ENCODE data around the gene ARHGEF1. TPM values are rescaled to one million over a fixed set of nuclear protein-coding genes. Genes with fewer than 3 reads are reported as not detected.

Gene ARHGEF1
- total RNA-seq, 2 donors from 2014 or later, result 75.3 to 104 TPM

DNA sequence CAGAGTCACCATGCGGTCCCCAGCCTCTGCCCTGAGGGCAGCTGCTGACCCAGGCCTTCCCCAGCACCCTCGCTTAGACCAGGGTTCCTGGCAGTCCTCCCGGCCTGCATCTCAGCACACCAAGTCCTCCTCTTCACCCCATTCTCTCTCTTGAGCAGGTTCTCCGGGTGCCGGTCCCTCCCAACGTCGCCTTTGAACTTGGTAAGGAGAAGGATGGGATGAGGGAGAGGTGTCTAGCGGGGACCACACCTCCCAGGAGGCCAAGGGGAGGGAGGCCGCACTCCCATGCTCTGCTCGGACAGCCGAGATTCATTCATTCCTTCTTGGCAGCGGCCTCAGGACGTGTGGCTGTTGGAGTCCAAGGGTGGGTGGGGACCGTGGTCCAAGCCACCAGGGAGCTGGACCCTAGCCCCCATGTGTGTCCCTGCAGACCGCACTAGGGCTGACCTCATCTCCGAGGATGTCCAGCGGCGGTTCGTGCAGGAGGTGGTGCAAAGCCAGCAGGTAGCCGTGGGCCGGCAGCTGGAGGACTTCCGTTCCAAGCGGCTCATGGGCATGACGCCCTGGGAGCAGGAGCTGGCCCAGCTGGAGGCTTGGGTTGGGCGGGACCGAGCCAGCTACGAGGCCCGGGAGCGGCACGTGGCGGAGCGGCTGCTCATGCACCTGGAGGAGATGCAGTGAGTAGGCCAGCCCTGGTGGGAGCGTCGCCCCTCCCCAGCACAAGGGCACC lies 9.4 kb downstream of the ARHGEF1 start:
- no peaks in the 10 kb centered on the region for H3K4me1 ChIP-seq (ENCODE audit: control insufficient read depth in 1 of 2, low read depth in 2 of 2)
- ATAC-seq (ENCODE audit: insufficient number of reproducible peaks, low FRiP score, low read depth) (no peak), DNase-seq (ENCODE audit: low spot score) (no peak)
- peaks cover 47% of the 10 kb centered on the region for H3K36me3 ChIP-seq
- no peak overlapping the region for H3K27ac ChIP-seq
- H3K9me3 ChIP-seq, result no peaks in the 10 kb centered on the region
- TF ChIP-seq, protein P1, sequence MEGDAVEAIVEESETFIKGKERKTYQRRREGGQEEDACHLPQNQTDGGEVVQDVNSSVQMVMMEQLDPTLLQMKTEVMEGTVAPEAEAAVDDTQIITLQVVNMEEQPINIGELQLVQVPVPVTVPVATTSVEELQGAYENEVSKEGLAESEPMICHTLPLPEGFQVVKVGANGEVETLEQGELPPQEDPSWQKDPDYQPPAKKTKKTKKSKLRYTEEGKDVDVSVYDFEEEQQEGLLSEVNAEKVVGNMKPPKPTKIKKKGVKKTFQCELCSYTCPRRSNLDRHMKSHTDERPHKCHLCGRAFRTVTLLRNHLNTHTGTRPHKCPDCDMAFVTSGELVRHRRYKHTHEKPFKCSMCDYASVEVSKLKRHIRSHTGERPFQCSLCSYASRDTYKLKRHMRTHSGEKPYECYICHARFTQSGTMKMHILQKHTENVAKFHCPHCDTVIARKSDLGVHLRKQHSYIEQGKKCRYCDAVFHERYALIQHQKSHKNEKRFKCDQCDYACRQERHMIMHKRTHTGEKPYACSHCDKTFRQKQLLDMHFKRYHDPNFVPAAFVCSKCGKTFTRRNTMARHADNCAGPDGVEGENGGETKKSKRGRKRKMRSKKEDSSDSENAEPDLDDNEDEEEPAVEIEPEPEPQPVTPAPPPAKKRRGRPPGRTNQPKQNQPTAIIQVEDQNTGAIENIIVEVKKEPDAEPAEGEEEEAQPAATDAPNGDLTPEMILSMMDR (IDR thresholded peaks at IDR 0.05), result no peak
- H3K27me3 ChIP-seq (replicated peaks; ENCODE audit: insufficient read depth), result no peaks in the 10 kb centered on the region
- H3K4me3 ChIP-seq, result no peak overlapping the region

DNA sequence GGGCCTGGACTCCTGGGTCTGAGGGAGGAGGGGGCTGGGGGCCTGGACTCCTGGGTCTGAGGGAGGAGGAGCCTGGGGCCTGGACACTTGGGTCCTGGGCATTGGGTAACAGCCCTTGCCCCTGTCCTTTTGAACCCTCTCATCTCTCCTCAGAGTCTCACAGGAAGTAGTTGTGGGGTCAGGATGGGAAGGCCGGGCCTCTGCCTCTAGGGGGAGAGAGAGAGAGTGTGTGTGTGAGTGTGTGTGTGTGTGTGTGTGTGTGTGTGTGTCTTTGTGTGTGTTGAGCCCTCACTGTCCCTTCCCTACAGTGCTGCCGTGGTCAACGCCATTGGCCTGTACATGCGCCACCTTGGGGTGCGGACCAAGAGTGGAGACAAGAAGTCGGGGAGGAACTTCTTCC lies 10.9 kb downstream of the ARHGEF1 start:
- no peak overlapping the region for H3K27ac ChIP-seq
- TF ChIP-seq, protein P1 (IDR thresholded peaks at IDR 0.05), result no peak
- no peak for DNase-seq (ENCODE audit: low spot score)
- peaks cover 52% of the 10 kb centered on the region for H3K36me3 ChIP-seq
- H3K9me3 ChIP-seq, result no peaks in the 10 kb centered on the region
- H3K4me3 ChIP-seq, result no peak overlapping the region
- no peak for ATAC-seq (ENCODE audit: insufficient number of reproducible peaks, low FRiP score, low read depth)
- no peaks in the 10 kb centered on the region for H3K4me1 ChIP-seq (ENCODE audit: control insufficient read depth in 1 of 2, low read depth in 2 of 2)
- H3K27me3 ChIP-seq (replicated peaks; ENCODE audit: insufficient read depth), result no peaks in the 10 kb centered on the region

DNA sequence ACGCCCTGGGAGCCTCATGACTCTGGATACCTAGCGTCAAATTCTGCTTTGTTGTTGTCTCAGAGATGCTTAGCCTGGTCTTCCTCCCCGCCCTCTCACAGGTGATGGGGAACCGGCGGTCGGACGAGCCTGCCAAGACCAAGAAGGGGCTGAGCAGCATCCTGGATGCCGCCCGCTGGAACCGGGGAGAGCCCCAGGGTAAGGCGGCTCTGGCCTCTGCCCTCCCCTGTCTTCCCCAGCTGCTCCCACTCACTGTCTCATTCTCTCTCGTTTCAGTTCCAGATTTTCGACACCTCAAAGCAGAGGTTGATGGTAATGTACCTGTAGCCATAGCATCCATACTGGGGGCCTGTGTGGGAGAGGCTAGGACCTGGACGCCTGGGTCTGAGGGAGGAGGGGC lies 11.4 kb downstream of the ARHGEF1 start:
- DNase-seq (ENCODE audit: low spot score) (no peak), ATAC-seq (ENCODE audit: insufficient number of reproducible peaks, low FRiP score, low read depth) (no peak)
- H3K27ac ChIP-seq, result no peak overlapping the region
- no peaks in the 10 kb centered on the region for H3K4me1 ChIP-seq (ENCODE audit: control insufficient read depth in 1 of 2, low read depth in 2 of 2)
- no peak overlapping the region for H3K4me3 ChIP-seq
- no peaks in the 10 kb centered on the region for H3K9me3 ChIP-seq
- H3K36me3 ChIP-seq, result peaks cover 52% of the 10 kb centered on the region
- TF ChIP-seq, protein P1 (IDR thresholded peaks at IDR 0.05), result no peak
- H3K27me3 ChIP-seq (replicated peaks; ENCODE audit: insufficient read depth), result no peaks in the 10 kb centered on the region

DNA sequence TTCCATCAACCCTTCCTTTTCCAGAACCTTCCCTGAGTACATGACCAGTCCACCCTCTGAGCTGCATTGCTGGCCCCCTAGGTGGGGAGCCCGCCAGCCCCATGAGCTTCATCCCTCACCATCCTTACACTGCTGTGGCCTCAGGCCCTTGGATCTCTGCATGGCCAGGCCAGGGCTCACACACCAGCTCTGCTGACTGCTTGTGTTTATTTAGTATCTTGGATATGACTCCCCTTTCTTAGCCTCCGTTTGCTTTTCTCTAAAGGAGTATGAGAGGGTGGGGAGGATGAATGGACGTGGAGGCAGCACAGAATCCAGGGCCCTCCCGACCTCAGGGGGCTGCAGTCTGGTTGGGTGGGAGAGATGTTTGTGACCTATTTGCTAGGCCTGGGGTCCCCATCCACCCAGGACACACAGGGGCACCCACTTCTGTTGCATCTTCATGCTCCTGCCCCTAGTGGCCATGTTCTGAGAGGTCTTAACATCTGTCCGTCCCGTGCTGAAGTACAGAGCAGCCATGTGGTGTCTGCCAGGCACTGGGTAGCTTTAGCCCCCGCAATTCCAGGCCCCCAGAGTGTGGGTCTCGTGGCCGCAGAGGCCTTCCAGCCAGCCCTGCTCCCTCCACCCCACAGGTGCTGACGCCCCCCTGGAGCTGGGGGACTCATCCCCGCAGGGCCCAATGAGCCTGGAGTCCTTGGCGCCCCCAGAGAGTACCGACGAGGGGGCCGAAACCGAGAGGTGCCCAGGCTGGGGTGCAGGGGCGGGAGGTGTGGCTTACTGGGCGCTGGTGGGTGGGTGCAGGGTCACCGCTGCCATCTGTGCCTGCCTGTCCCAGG lies 13.0 kb downstream of the ARHGEF1 start:
- DNase-seq (ENCODE audit: low spot score) (no peak), ATAC-seq (ENCODE audit: insufficient number of reproducible peaks, low FRiP score, low read depth) (no peak)
- Histone ChIP-seq H3K36me3 (peaks cover 56% of the 10 kb centered on the region), H3K27me3 (replicated peaks; ENCODE audit: insufficient read depth) (no peaks in the 10 kb centered on the region), H3K27ac (no peak overlapping the region), H3K4me1 (ENCODE audit: control insufficient read depth in 1 of 2, low read depth in 2 of 2) (no peaks in the 10 kb centered on the region), H3K9me3 (no peaks in the 10 kb centered on the region), H3K4me3 (no peak overlapping the region)
- TF ChIP-seq, protein P1 (IDR thresholded peaks at IDR 0.05), result no peak

DNA sequence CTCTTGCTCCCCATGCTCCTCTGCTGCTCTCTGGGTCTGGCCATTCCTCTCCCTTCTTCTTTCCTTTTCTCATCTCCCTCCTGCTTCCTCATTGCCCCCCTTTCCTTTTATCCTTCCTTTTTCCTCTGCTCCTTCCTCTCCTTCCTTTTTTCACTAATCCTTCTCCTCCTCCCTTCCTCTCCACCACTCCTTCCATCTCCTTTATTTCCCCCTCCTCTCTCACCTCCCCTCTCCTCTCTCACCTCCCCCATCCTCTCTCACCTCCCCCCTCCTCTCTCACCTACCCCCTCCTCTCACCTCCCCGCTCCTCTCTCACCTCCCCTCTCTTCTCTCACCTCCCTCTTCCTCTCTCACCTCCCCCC lies 13.6 kb downstream of the ARHGEF1 start:
- H3K9me3 ChIP-seq, result no peaks in the 10 kb centered on the region
- no peak overlapping the region for H3K27ac ChIP-seq
- DNase-seq (ENCODE audit: low spot score) (no peak), ATAC-seq (ENCODE audit: insufficient number of reproducible peaks, low FRiP score, low read depth) (no peak)
- no peaks in the 10 kb centered on the region for H3K27me3 ChIP-seq (replicated peaks; ENCODE audit: insufficient read depth)
- no peak overlapping the region for H3K4me3 ChIP-seq
- peaks cover 62% of the 10 kb centered on the region for H3K36me3 ChIP-seq
- H3K4me1 ChIP-seq (ENCODE audit: control insufficient read depth in 1 of 2, low read depth in 2 of 2), result no peaks in the 10 kb centered on the region
- TF ChIP-seq, protein P1 (IDR thresholded peaks at IDR 0.05), result no peak
